ENCODE results near the gene P2RY8. TPM values are rescaled to one million over a fixed set of nuclear protein-coding genes. Genes with fewer than 3 reads are reported as not detected.
"Not testable (repeated sequence)": the region's sequence is repeated elsewhere in the genome, so short reads cannot be mapped to it uniquely, and the experiment has no call there.

Gene P2RY8
- total RNA-seq, 1 donor from 2014 or later: 3.4 TPM

GRCh38 chrX:1487401-1487800 lies 49.6 kb downstream of the P2RY8 start:
- peak; percentile 27 for DNase-seq (ENCODE audit: low spot score)

- DNase-seq (ENCODE audit: low spot score): peak; percentile 40
Observed at GRCh38 chrX:1486749-1487361, 50.1 kb downstream of the P2RY8 start.

- peak; percentile 15 for DNase-seq (ENCODE audit: low spot score)
Observed at GRCh38 chrX:1486177-1486576, 50.8 kb downstream of the P2RY8 start.

GRCh38 chrX:1485033-1485432 lies 52.0 kb downstream of the P2RY8 start:
- DNase-seq (ENCODE audit: low spot score): peak; percentile 34

GRCh38 chrX:1484638-1485019 lies 52.4 kb downstream of the P2RY8 start:
- no peak for DNase-seq (ENCODE audit: low spot score)

- DNase-seq (ENCODE audit: low spot score): peak; percentile 24
Observed at GRCh38 chrX:1483843-1484637, 52.9 kb downstream of the P2RY8 start.

- not testable (repeated sequence) for DNase-seq (ENCODE audit: low spot score)
Observed at GRCh38 chrX:1482530-1482928, 54.5 kb downstream of the P2RY8 start.

GRCh38 chrX:1481636-1482529 lies 55.1 kb downstream of the P2RY8 start:
- peak; percentile 72 for DNase-seq (ENCODE audit: low spot score)

- peak; percentile 6 for DNase-seq (ENCODE audit: low spot score)
Observed at GRCh38 chrX:1480082-1480785, 56.8 kb downstream of the P2RY8 start.

GRCh38 chrX:1477801-1478458 lies 59.1 kb downstream of the P2RY8 start:
- DNase-seq (ENCODE audit: low spot score): peak; percentile 17

- DNase-seq (ENCODE audit: low spot score): no peak
Observed at GRCh38 chrX:1477229-1477628, 59.8 kb downstream of the P2RY8 start.

- DNase-seq (ENCODE audit: low spot score): peak; percentile 6
Observed at GRCh38 chrX:1476682-1477081, 60.3 kb downstream of the P2RY8 start.

- DNase-seq (ENCODE audit: low spot score): peak; percentile 7
Observed at GRCh38 chrX:1475881-1476280, 61.1 kb downstream of the P2RY8 start.

GRCh38 chrX:1475481-1475880 lies 61.5 kb downstream of the P2RY8 start:
- peak; percentile 2 for DNase-seq (ENCODE audit: low spot score)

- peak; percentile 4 for DNase-seq (ENCODE audit: low spot score)
Observed at GRCh38 chrX:1474593-1474992, 62.4 kb downstream of the P2RY8 start.

GRCh38 chrX:1472975-1473374 lies 64.0 kb downstream of the P2RY8 start:
- DNase-seq (ENCODE audit: low spot score): peak; percentile 18

GRCh38 chrX:1468250-1468772 lies 68.7 kb downstream of the P2RY8 start:
- peak; percentile 43 for DNase-seq (ENCODE audit: low spot score)

GRCh38 chrX:1466971-1467561 lies 69.9 kb downstream of the P2RY8 start:
- DNase-seq (ENCODE audit: low spot score): peak; percentile 43

- peak; percentile 37 for DNase-seq (ENCODE audit: low spot score)
Observed at GRCh38 chrX:1466232-1466661, 70.7 kb downstream of the P2RY8 start.
